GM18861 (cell line): ENCODE data around the gene BUB1B.

Experiments
- ATAC-seq: cut with Tn5 transposase; IDR thresholded peaks from one replicate; pipeline ENCODE4 v1.9.1; 2021; ENCODE audit not compliant: unreplicated experiment

The BUB1B gene

DNA sequence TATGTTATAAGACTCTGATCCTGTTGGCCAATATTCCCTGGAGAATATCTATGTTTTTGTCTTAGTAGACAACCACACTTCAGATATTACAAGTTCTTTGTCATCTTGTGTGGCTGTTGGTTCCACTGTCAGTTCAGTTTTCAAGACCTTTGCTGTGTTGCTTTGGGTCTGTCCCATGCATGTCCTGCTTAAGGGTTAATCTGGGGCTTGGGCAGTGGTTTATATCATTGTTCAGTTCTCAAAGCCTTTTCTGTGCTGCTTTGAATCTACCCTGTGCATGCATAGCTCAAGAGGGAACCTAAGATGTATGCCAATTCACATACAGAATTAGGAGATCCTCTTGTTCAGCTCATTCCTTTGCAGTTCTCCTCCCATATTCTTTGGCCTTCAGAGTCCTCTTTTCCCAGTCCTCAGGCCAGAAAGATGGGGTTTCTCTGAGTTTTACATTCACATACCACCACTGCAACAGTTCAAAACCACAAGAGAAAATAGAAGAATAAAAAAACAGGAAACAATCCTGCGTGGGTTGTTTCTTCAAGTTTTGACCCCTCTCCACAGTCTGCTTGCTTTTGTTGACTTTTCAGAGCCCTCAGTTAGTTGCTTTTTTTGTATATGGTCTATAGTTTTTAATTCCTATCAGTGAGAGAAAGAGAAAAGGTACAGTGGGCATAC is 21.6 kb downstream of the BUB1B start:
- no peak for ATAC-seq

- ATAC-seq: no peak
Observed at GRCh38 chr15:40183636-40184463, 23.0 kb downstream of the BUB1B start.

- no peak for ATAC-seq
Observed at GRCh38 chr15:40190591-40190990, 29.7 kb downstream of the BUB1B start.

GRCh38 chr15:40192942-40193341 is 32.1 kb downstream of the BUB1B start:
- ATAC-seq: no peak

GRCh38 chr15:40197434-40197833 is 36.6 kb downstream of the BUB1B start:
- ATAC-seq: no peak

DNA sequence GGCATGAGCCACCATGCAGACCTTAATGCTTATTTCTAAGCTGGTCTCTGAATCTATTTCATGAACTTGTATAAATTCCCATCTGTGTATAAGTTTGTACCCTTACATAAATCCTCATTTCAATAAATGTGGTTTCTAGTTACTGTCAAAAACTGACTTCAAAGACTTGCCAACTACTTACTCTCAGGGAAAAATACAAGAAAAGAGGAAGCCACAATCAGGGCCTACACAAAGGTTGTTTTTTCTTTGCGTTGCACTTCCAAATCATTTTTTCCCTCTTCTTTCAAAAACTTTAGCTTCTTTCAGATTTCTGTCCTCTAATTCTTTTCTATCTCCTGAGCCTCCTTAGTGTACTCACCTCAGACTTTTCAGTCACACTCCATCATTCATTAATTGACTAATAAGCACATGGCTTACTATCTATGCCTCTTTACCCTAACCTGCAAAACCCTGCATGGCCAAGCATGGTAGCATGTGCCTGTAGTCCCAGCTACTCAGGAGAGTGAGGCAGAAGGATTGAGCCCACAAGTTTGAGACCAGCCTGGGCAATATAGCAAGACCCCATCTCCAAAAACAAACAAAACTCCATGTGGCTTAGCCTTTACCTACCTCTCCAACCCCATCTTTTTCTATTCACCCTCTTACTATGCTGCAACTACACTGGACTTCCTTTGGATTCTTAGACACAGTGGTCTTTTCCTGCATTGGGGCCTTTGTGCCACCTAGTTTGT is 37.7 kb downstream of the BUB1B start:
- ATAC-seq: no peak

GRCh38 chr15:40204100-40204499 is 43.2 kb downstream of the BUB1B start:
- ATAC-seq: no peak

GRCh38 chr15:40217166-40217824 is 56.4 kb downstream of the BUB1B start:
- peak; percentile 64 for ATAC-seq

- no peak for ATAC-seq
Observed at GRCh38 chr15:40219801-40220200, 58.9 kb downstream of the BUB1B start.

GRCh38 chr15:40222131-40222530 is 61.3 kb downstream of the BUB1B start:
- ATAC-seq: no peak

DNA sequence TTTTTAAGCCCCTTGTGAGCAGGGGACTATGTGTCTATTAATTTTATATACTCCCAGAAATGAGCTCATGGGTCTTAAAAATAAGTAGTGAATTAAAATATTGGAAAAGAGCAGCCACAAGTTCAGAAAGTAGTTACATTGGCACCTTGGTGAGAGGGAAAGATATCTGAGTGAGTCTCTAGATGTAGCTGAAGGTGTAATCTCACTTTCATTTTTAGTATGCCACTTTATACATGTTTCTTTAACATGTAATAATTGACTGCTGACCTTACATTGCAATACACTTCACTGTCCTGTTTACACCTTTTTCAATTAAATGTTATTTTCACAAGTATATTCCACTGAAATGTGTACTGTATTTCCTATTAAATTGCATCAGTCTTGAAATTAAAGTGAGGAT is 65.9 kb downstream of the BUB1B start:
- ATAC-seq: no peak

GRCh38 chr15:40229316-40229715 is 68.4 kb downstream of the BUB1B start:
- ATAC-seq: no peak

- ATAC-seq: no peak
Observed at GRCh38 chr15:40229956-40230355, 69.1 kb downstream of the BUB1B start.

GRCh38 chr15:40232625-40233070 is 71.8 kb downstream of the BUB1B start:
- no peak for ATAC-seq

- no peak for ATAC-seq
Observed at GRCh38 chr15:40233727-40234577, 73.1 kb downstream of the BUB1B start.

DNA sequence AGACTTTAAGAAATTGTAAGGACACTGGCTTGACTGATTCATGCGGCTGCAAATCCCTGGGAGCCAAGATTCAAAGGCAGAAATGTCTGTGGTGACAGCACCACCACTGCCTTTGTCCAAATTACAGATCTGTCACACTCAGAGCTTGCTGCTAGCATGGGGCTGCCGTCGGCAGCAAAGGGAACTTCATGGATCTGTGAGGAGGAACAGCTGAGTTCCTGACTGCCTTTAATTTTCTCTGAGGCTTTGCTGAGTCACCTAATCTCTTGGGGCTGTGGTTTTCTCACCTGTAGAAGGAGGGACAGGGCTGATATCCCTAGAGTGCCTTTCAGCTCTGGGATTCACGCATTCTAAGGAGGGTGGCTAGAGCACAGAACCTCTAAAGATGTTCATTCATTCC is 73.9 kb downstream of the BUB1B start:
- ATAC-seq: no peak

- no peak for ATAC-seq
Observed at GRCh38 chr15:40235201-40235885, 74.5 kb downstream of the BUB1B start.

DNA sequence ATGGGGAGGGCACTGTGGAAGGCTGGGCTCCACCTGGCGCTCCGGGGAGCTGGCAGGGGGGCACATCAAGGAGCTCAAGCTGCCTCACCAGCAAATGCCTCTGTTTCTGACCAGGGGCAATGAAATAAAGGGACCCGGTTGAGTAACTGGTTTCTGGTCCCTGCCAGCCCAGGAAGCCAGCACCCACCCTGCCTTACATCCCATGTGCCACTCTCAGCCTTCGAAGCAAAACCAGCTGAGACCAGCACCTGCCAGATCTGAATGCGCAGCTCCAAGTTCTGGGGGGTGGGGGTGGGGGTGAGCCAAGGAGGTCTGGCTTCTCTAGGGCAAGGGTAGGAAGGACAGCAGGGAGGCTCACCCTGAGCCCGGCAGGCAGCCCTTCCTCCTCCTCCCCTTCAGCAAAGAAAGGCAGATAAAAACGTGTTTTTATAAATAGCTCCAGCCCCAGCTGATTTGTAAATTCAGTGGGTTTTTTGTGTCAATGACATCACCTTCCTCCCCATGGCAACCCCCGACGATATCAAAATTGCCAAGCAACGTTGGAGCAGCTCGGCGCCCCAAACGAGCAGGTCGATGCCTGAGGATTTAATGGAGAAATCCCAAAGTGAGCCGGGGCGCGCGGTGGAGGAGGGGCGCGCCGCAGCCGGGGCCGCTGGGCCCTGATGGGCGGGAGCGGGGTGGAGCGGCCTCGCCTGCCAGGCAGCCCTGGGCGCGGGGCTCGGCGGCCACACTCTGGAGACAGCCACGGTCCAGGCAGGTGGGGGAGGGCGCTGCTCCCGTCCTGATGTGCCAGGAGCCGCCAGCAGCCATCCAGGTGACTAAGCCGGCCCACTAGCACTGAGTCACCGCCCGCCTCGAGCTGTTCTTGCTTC is 77.9 kb downstream of the BUB1B start, which contains the start of gene PAK6:
Gene PAK6 (plus strand): TSS at position 532 of the 872 bp plus-strand sequence. CDS start 25,723 bp downstream, outside the sequence.
- ATAC-seq: no peak

- no peak for ATAC-seq
Observed at GRCh38 chr15:40239404-40239692, 78.5 kb downstream of the BUB1B start.
